Fibroblast of skin of abdomen (primary cell): ENCODE measurements around the gene CPED1.
"Not testable (repeated sequence)": the region's sequence is repeated elsewhere in the genome, so short reads cannot be mapped to it uniquely, and the experiment has no call there.

ENCODE experiments used
- DNase-seq: peaks from one replicate; pipeline ENCODE4 v3.0.0-alpha.2; 2013

CPED1 gene

DNA sequence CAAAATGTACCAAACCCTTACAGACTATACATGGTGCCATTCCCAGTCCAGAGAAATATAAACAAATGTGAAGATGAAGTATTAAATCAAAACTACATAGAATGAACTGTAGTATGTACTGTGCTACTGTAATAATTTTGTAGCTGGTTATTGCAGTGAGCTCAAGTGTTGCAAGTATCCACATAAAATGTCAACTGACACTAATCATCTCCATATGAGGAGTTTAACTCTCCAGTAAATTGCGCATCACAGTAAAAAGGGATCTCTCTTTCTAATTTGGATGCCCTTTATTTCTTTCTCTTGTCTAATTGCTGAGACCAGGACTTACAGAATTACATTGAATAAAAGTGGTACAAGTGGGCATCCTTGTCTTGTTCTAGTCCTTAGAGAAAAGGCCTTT, 165.5 kb downstream of the CPED1 start:
- DNase-seq: peak; percentile 40

DNA sequence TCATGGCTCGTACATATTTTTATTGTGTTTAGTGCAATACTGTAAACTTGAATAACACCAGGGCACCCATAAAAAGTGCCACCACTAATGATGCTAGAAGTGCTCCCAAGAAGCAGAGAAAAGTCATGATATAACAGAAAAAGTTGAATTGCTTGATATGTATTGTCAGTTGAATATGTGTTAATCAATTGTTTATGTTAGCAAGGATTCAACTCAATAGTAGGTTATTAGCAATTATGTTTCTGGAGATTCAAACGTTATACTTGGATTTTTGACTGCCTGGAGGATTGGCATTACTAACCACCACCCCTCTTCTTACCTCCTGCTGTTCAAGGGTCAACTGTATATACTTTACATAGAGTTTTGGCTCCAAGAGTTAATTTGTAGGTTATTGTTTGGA, 168.3 kb downstream of the CPED1 start:
- no peak for DNase-seq

DNA sequence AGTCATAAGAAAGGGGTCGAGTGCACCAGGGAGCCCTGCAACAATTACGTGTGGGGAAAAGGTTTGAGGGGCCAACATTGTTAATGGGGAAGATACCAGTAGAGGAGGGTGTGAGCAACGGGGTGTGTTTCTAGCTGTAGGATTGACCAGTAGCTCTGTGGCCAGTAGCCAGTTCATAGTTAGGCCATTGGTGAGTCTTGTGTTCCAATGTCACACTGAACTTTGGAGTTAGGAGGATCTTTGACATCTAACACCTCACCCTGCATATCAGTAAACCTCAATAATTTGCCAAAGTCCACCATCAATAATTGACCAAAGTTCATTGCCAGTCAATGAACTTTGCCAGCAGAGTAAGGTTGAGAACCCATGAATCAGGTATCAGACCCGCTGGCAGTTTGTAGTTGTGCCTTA, 168.8 kb downstream of the CPED1 start:
- DNase-seq: no peak

DNA sequence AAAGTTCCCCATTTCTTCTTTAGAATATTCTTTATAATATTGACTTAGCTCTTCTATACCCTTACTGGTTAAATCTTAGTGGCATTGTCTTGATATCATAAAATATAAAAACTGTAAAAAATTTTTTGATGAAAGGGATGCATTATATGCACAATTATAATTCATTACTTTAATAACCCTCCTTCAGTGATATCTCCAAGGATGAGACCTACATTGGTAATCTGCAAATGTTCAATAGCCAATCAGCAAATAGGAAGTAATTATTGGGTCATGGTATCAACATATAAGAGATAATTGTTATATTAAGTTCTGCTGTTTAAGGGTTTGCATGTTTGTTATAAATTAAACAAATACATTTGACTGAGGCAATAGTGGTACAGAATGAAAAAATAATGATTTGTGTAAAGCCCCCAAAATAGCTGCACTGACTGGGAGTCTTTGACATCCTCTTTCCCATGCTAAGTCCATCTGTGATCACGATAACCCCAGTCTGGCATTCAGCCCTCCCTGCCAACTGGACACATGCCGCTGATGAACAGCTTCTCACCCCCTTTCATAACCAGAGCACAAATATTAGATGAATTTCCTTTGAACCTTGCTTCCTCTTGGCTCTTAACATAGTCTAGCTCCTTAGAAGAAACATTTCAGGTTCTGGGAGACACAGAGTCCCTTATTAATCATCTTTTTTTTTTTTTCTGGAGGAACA, 169.5 kb downstream of the CPED1 start:
- DNase-seq: no peak

DNA sequence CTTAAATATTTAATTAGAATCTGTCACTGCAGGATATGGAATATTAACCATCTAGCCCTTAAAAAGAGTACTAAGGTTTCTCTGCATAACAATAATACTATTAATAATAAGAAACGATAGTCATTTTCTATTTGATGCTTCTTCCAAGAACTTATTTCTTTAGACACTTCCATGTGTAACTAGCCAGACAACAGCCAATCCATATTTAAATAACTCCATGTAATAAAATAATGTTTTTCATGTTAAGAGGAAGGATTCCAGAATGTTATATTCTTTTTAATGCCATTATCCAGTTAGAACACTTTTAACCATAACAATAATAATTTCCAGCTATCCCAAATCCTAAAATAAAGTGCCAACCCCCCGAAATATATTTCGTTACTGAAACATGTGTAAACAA, 170.2 kb downstream of the CPED1 start:
- DNase-seq: no peak

DNA sequence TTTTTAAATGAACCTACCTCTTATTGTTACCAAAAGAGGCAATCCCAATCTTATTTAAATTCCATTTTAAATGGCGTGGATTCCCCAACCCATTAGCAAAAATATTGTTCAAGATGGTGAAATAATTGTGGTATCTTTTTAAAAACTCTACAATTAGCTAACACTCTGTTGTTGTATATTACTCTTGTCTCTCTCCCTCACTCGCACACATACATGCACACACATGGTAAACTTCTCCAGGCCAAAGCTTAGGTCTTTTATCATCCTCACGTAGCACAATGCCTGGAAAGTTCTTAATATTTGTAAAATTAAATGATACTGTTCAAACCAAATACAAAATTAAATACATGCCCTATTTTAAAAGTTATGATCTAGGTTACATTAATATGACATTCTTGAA, 171.0 kb downstream of the CPED1 start:
- no peak for DNase-seq

DNA sequence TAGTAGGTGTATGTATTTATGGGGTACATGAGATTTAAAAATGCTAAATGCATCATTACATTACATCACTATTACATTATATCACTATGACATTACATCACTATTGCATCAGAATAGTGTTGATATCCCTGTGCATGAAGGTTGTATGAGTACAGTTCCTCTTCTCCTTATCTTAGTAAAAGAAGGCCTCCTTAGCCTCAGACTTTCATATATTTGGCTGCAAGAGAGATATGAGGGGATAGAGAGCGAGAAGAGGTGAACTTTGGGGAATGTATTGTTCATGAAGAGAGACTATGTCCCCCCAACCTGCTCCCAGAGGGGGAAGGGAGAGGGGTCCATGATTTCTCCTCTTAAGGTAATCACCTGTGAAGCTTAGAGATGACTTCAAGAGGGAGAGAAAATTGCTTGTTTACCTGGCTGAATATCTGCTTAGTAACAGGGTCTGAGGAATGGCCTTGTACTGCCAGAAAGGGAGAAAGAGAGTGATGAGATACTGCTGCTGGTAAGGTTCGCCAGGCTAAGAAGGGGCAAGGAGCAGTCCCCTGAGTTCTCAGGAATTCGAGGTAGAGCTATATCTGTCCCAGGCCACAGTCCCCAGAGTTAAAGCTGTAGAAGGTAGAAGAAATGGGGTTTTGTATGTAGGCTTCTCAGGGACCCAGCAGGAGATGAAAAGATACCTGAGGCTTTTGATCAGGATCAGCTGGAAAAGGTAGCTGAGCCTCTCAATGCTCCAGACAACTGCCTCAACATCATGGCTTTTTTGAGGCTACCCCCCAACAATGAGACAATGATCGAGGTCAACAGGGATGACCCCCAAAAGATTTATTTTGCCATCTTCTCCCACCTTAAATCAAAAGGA, 171.9 kb downstream of the CPED1 start:
- no peak for DNase-seq

DNA sequence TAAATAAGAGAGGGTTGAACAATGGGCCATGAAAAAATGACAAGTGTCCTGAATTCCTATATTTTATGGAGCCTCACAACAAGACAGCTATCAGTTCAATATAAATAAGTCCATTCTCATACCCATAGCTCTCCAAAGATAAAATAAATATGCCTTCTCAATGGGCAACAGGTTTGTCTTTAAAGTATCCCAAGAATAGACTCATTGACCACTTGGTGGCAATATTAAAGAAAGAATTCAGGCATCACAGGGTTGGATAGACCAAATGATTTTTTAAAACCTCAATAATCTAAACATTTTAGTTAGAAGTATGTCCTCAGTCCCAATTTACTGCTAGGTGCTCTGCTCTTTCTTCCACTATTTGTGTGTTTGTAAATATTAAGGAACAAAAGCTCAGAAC, 175.2 kb downstream of the CPED1 start:
- DNase-seq: no peak

DNA sequence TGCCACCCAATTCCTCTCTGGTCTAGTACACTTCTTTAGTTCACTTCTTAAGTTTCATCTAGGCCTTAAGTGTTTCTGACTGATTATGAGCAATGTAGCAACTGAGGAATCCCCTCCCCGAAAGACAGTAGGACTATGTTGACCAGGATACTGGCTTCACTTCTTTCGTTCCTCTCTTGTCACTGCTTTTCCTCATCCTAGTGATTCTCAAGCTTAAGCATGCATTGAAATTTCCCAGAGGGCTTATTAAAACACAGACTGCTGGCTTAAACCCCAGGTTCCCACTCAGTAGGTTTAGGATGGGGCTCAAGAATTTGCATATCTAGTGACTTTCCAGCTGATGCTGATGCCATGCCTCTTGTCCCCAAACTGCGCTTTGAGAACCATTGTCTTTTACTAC, 175.7 kb downstream of the CPED1 start:
- no peak for DNase-seq

DNA sequence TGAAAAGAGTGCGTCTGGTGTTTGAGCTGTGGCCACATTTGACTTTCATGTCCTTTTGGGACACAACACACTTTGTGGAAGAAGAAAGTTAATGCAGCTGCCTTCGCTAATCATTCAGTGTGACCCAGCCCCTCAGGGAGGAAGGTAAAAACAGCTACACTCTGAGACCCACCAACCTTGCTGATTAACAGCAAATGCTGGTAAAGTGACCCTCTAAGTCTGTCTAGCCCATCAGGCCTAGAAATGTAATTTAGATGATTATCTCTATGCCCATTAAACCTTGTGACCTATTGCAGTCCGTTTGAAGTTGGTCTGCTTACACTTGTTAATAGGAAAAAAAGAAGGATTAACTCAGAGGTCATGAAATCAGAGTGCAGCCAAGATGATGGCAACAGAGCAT, 178.4 kb downstream of the CPED1 start:
- no peak for DNase-seq

DNA sequence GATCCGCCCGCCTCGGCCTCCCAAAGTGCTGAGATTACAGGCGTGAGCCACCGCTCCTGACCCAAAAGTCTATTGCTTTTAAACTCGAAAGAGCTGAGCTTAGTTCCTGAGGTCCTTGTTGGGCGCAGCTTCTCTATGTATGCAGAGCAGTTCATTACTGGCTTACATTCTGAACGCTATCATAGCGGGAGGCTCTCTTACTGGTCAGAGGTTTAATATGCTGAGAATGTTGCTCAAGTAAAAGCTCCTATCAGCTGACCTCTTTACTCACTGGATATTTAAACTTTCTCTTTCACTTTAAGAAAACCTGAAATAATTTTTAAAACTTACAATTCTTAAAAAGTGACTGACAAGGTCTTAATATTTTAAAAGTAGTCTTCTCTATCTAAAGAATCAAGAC, 179.5 kb downstream of the CPED1 start:
- DNase-seq: peak; percentile 8

DNA sequence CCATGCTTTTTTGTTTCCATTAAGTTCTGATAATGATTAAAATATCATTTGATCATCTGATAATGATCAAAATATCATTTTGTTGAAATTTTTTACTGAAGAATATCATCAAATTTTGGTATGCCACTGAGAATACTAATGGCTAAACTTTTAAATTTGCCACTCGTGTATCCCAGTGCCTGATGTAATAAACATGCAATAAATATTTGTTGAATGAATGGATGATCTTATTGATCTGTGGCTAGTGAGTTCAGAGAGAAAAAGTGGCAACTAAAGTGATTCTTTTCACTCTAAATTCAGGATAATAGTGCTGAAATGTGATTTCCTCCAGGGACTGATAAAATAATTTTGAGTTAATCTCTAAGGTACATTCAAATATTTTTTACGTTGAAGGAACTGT, 181.0 kb downstream of the CPED1 start:
- no peak for DNase-seq

DNA sequence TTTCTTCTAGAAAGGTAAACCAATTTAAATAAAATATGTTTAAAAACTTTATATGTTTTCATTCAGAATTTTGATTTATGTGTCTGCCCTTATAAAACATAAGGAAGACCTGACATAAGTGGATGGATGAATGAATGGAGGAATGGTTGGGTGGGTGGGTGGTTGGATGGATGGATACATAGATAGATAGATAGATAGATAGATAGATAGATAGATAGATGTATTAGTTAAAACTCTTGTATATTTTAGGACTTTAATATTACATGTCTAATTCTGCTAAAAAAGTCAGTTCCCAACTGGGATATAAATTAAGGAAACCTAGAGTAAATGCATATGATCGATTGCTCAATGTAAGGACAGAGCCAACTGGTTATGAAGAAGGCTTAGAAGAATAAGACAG, 184.0 kb downstream of the CPED1 start:
- no peak for DNase-seq

DNA sequence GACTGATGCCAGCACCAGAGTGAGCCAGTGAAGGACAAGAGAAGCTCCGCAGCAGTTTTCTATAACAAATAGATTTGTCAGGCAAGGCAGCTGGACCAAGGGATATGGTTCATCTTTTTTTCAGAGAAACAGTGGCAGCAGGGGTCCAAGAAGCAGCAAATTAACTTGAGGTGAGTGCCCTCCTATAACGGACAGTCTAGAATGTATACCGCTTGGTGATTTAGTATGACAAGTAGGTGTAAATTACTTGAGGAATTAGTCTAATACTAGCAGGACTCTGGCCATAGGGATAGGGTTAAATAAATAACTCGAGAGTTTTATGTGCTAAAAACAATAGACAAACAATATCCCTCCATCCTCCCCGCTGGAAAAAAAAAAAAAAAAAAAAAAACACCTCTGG, 187.3 kb downstream of the CPED1 start:
- no peak for DNase-seq

DNA sequence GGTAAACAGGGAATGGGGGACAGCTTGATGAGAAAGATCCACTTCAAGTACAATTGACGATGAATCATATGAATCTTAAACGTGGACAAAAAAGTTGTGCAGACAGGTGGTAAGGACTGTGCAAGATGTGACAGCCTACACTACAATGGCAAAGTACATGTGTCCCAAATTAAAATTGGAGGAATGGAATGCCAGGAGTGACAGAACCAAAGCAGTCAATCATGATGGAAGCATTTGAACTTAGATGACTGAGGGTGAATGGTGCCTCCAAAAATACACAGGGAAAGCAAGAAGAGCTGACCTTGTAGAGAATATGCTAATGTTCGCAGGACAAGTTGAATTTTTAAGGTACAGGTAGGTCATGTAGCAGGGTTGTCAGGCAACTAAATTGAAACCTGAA, 189.9 kb downstream of the CPED1 start:
- no peak for DNase-seq

DNA sequence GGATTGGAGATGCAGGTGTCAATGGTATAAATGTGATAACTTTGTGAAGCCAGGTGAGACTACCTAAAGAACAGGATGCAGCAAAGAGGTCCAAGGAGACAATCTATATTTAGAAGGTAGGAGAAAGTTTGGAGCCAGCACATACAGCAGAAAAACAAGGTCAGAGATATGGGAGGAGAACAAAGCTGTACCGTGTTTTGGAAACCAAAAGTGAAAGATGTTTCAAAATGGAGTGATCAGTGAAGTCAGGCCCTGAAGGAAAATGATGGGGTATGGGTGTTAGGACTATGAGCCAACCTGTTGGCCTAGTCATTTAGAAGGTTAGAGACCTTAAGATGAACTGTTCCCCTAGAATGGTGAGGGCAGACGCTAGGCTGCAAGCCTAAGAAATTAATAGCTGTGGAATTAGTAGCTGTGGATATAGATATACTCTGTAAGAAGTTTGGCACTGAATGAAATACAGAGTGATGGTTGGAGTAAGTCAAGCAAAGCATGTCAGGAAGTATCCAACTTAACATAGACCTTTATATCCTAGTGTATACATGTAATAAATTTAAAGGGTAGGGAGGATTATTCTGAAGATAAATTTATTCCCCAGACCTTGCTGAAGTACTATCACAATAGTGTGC, 190.5 kb downstream of the CPED1 start:
- DNase-seq: no peak

DNA sequence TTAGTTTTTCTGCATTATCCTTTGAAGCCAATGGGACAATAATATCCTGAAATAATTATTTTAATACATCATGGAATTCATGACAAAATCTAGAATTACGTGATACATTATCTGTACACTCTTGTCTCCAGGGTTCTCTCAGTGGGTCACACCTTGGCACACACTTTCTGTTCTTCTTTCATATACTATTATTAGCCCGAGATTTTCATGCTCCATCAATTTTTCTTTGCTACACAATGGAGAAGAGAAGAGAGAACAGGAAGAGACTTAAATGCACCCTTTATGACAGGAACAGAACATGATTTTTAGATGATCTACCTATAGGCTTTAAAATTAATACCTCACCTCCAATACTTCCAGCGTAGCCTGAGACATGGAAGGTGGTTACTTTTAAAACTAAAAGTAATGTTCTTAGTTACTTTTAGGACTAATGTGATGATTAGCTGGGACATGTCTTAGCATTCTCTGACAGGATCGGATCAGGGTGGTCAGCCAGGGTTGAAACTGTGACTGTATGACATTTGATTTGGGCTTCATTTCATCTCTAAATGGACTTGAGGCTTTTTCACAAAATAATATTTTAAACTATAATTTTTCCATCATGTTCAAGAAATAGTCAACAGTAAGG, 192.0 kb downstream of the CPED1 start:
- DNase-seq: no peak

DNA sequence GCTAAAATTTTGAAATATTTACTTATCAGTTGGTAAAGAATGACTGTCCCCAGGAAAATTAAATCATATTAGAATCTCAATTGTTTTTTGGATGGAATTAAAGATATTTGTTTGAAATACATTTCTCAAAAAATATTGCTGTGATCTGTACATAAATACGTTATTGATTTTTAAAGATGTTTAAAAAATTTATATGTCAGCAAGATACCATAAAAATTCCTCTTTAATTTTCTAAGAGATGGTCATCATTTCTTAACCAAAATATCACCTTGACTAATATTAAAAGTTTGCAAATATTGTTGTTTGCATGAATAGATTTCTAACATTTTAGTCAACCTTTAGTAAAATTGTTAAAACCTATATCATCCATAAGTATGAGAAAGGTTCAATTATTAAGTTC, 192.8 kb downstream of the CPED1 start:
- DNase-seq: no peak

DNA sequence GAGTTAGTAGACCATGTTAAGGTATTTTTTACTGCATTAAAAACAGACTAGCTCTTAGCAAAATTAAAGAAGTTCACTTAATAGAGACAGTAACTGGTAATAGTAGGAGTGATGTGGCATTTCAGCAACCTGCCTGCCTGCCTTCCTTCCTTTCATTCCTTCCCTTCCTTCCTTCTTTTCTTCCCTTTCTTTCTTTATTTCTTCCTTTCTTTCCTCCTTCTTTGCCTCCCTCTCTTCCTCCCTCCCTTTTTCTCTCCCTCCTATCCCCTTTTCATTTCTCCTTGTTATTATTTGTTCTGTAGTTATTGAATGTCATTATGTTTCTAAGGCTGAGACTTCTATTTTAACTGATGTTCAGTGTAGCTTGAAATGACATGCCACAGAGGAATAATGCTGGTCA, 193.8 kb downstream of the CPED1 start:
- no peak for DNase-seq

DNA sequence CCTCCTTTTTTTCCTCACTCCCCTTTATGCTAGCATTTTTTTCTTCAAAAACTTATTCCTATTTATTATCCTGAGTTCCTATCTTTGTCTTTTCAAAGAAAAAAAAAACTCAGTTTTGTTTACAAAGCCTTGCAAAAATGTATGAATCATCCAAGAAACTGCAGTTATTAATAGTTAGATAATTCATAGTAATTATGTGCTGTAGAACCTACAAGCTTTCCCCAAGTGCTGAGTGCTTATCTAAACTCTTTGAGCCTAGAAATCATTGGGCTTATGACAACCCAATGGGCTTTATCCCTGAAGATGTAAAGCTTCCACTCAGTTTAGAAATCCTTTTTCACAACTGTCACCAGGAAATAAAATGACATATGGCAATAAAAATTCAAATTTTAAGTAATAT, 194.4 kb downstream of the CPED1 start:
- no peak for DNase-seq

DNA sequence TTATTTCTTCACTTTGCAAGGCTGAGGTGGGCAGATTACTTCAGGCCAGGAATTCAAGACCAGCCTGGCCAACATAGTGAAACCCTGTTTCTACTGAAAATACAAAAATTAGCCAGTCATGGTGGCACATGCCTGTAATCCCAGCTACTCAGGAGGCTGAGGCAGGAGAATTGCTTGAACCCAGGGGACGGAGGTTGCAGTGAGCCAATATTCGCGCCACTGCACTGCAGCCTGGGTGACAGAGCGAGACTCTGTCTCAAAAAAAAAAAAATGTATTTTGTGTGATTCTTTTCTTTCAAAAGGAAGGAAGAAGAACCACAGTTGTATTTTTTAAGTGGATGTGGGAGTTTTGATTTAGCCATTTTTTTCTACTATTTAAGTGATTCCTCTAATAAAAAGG, 195.4 kb downstream of the CPED1 start:
- DNase-seq: not testable (repeated sequence)

DNA sequence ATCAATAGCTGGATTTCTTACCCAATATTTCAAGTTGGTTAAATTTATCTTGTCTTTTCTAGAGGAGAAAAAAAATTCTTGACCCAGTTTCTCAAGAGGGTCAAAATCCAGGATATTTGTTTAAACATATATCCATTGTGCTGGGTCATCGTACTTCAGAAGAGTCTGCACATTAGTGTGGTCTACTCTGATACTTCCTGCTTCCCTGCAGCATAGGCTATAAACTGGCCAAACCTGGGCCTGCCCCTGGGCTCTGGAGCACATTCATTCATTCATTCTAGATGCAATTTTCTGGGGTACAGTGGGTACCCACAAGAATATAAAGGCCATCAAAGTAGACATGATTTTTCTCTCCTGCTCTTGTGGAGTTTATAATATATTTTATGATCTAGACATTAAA, 198.2 kb downstream of the CPED1 start:
- DNase-seq: no peak

DNA sequence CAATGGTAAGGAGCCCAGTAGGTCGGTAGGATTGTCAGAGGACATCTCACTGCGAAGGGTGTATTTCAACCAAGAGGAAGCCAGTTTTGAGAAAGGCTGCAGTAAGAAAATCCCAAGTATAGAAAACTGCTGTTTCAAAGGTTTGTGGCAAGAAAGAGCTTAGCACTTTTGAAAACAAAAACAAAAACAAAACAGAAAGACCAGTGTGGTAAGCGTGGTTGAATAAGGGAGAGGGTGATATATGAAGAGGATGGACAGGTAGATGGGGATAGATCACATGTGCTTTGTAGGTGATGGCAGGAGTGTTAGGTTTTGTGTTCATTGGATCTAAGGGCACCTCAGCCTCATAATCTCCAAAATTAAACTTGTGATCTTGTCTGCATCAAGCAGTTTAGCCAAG, 198.7 kb downstream of the CPED1 start:
- DNase-seq: no peak
